Measurements from ENCODE around the gene IL4R.
A peak's percentile ranks its signal among the peaks of the same experiment; 100 is the strongest.

IL4R gene

DNA sequence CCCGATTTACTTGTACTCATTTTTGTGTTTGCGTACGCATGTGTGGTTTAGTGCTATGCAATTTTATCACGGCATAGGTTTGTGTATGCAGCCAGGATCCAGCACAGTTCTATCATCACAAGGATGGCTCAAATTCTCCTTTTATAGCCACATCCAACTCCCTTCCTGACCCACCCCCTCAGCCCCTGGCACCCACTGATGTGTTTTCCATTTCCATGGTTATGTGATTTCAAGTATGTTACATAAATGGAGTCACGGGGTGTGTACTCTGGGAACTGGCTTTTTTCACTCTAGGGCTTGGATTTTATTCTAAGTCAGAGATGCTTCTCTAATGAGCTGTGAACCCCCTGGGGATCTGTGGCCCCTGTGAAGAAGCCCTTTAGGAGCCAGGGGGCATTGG is 16.8 kb downstream of the IL4R start:
- DNase-seq (ENCODE audit: low read depth), result no peak

GRCh38 chr16:27332105-27332504 is 18.3 kb downstream of the IL4R start:
- DNase-seq (ENCODE audit: low read depth), result no peak

GRCh38 chr16:27333104-27333503 is 19.3 kb downstream of the IL4R start:
- no peak for DNase-seq (ENCODE audit: low read depth)

GRCh38 chr16:27333549-27333948 is 19.8 kb downstream of the IL4R start:
- DNase-seq (ENCODE audit: low read depth), result no peak

GRCh38 chr16:27334192-27334764 is 20.5 kb downstream of the IL4R start:
- DNase-seq (ENCODE audit: low read depth), result no peak

- DNase-seq (ENCODE audit: low read depth), result no peak
Observed at GRCh38 chr16:27334838-27335237, 21.1 kb downstream of the IL4R start.

DNA sequence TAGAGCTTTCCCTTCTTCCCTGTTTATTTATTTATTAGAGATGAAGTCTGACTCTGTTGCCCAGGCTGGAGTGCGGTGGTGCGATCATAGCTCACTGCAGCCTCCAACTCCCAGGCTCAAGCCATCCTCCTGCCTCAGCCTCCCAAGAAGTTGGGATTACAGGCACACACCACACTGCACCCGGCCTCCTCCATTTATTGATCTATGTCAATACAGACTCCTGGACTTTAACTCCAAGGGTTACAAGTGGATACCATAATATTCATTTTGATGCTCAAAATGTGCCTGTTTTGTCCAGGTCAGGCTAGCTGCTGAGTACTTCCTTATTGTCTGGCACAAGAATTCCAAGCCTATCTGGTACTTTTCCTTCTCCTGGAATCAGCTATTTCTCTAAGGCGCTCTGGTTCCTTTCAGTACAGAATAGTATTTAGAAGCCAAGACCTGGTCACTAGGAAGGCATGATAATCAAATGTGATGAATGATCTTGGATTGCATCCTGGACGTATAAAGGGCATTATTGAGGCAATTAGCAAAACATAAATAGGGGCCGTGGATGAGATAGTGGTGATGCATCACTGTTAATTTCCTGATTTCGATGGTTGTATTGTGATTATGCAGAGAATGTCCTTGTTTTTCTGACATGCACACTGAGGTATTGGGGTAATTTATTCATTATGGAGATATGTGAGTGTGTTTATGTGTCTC is 21.7 kb downstream of the IL4R start:
- DNase-seq (ENCODE audit: low read depth), result no peak

GRCh38 chr16:27337024-27337423 is 23.2 kb downstream of the IL4R start:
- DNase-seq (ENCODE audit: low read depth), result no peak

- no peak for DNase-seq (ENCODE audit: low read depth)
Observed at GRCh38 chr16:27339180-27339579, 25.4 kb downstream of the IL4R start.

- no peak for DNase-seq (ENCODE audit: low read depth)
Observed at GRCh38 chr16:27340654-27341053, 26.9 kb downstream of the IL4R start.

GRCh38 chr16:27341549-27341948 is 27.8 kb downstream of the IL4R start:
- no peak for DNase-seq (ENCODE audit: low read depth)

DNA sequence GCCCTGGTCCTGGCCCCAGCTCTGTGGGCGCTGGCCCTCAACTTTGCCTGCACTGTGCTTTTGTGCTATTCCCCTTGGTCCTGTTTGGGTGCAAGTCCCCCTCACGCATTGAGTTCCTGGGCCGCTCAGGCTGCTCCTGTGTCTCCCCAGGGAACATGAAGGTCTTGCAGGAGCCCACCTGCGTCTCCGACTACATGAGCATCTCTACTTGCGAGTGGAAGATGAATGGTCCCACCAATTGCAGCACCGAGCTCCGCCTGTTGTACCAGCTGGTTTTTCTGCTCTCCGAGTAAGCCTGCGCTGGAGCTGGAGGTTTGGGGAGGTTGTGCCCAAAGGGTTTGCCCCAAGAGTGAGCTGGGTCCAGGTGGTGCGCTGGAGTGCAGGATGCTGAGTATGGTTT is 28.2 kb downstream of the IL4R start:
- DNase-seq (ENCODE audit: low read depth), result no peak

- DNase-seq (ENCODE audit: low read depth), result no peak
Observed at GRCh38 chr16:27344721-27345120, 30.9 kb downstream of the IL4R start.

- DNase-seq (ENCODE audit: low read depth), result no peak
Observed at GRCh38 chr16:27345201-27345600, 31.4 kb downstream of the IL4R start.

DNA sequence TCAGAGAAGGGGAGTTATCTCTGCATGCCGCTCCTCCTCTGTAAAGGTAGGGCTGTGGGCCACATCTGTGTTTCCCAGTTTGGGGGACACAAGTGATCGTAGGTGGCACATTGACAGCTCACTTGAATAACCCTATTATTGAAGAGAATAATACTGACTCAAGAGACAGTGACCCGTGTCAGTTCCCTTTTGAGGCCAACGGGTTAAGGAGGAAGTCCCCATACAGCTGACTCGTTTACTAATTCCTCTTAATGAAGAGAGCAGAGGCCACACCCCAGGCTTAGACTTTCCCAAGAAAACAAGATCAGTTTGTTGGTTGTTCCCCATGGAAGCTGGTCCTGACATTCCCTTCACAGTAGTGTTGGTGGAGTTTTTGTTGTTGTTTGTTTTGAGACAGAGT is 33.0 kb downstream of the IL4R start:
- no peak for DNase-seq (ENCODE audit: low read depth)

- DNase-seq (ENCODE audit: low read depth), result no peak
Observed at GRCh38 chr16:27347930-27348685, 34.3 kb downstream of the IL4R start.

DNA sequence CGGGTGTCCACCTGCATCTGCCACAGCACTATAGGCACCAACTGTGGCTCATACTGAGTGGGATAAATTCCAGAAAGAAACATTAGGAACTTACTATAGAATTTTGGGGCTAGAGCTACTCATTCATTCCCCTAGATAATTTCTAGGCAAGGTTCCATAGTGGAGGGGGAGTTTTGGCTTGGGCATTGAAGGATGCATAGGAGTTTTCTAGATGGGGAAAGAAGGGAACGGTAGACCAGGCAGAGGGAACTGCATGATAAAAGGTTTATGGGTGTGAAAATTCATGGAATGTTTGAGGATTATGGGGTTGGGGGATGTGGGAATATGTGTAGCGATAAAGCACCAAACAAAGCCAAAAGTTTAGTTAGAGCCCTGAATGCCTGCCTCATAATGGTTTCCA is 35.5 kb downstream of the IL4R start:
- no peak for DNase-seq (ENCODE audit: low read depth)

GRCh38 chr16:27350006-27350405 is 36.2 kb downstream of the IL4R start:
- DNase-seq (ENCODE audit: low read depth), result no peak

GRCh38 chr16:27351989-27352388 is 38.2 kb downstream of the IL4R start:
- no peak for DNase-seq (ENCODE audit: low read depth)

GRCh38 chr16:27353853-27354252 is 40.1 kb downstream of the IL4R start:
- DNase-seq (ENCODE audit: low read depth), result no peak

GRCh38 chr16:27355610-27356009 is 41.8 kb downstream of the IL4R start:
- DNase-seq (ENCODE audit: low read depth), result peak; percentile 22

DNA sequence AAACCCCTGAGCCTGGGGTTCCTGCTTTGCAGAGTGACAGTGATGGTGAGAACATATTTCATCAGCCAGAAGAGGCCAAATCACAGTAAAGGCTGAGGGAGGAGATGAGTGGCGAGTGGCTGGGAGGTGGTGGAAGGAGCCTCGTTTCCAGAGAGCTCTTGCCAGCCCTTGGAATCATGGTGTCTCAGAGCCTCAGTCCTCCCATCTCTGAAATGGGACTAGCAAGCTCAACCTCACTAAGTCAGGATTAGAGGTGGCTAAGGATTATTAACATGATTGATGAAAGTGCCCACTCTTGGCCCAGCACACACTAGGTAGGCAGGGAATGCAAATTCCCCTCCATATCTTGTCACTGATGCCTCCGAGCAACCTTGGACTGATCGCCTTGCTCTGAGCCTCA is 43.0 kb downstream of the IL4R start:
- no peak for DNase-seq (ENCODE audit: low read depth)

- DNase-seq (ENCODE audit: low read depth), result no peak
Observed at GRCh38 chr16:27359051-27359450, 45.3 kb downstream of the IL4R start.

Data from activated T-helper 9 cell treated with anti-CD3 and anti-CD28 coated beads, Interleukin-2, amount 50 U/mL, for 16 hours (primary cell).